Skeletal muscle tissue (tissue), 4 donors: ENCODE results near the gene IL26. TPM values are rescaled to one million over a fixed set of nuclear protein-coding genes. Genes with fewer than 3 reads are reported as not detected.
"Not testable (repeated sequence)": the region's sequence is repeated elsewhere in the genome, so short reads cannot be mapped to it uniquely, and the experiment has no call there.

Experiments
- H3K27ac ChIP-seq: one replicate; pipeline ENCODE4 v1.7.0; 2013; ENCODE audit warnings: mild to moderate bottlenecking, low read depth, low read length, inconsistent platforms
- H3K27me3 ChIP-seq, 3 donors: one replicate each; pipeline ENCODE4 v1.7.0; 2013; ENCODE audit warnings: low read length in 3 of 3; ENCODE audit not compliant: control insufficient read depth in 3 of 3, insufficient read depth in 3 of 3
- H3K36me3 ChIP-seq, 3 donors: one replicate each; pipeline ENCODE4 v1.7.0; 2013; ENCODE audit warnings: low read length in 3 of 3; ENCODE audit not compliant: control insufficient read depth in 3 of 3, insufficient read depth in 3 of 3
- H3K4me1 ChIP-seq, 3 donors: one replicate each; pipeline ENCODE4 v1.7.0; 2013; ENCODE audit warnings: low read length in 3 of 3, mild to moderate bottlenecking in 3 of 3; ENCODE audit not compliant: control insufficient read depth in 3 of 3, insufficient read depth in 3 of 3
- H3K4me3 ChIP-seq, 3 donors: one replicate each; pipeline ENCODE4 v1.7.0; 2013; ENCODE audit warnings: low read length in 3 of 3
- H3K9ac ChIP-seq, 3 donors: one replicate each; pipeline ENCODE4 v1.7.0; 2013; ENCODE audit warnings: low read length in 3 of 3, mild to moderate bottlenecking in 3 of 3, moderate library complexity in 2 of 3, low read depth in 1 of 3
- H3K9me3 ChIP-seq, 3 donors: one replicate each; pipeline ENCODE4 v1.7.0; 2013; ENCODE audit warnings: low read length in 3 of 3; ENCODE audit not compliant: control insufficient read depth in 3 of 3
- total RNA-seq: library from RNA; depleted of rRNA; stranded (reverse); fragments of >200 nt; gene quantifications from one replicate; pipeline ENCODE4 v1.2.3, GENCODE V29; 2014
- donor health status: Osteomylitis.

Gene IL26
- total RNA-seq, 1 donor from 2014 or later: not detected

- H3K9ac ChIP-seq: no peak overlapping the region
- peaks cover 0 to 3% (median 3%) of the 10 kb centered on the region in 3 donors for H3K4me1 ChIP-seq
- no peaks in the 10 kb centered on the region for H3K36me3 ChIP-seq
- no peaks in the 10 kb centered on the region for H3K9me3 ChIP-seq
- H3K27me3 ChIP-seq: no peaks in the 10 kb centered on the region
- no peak overlapping the region for H3K27ac ChIP-seq
- no peak overlapping the region for H3K4me3 ChIP-seq
These were observed 46.7 kb downstream of the IL26 start for GRCh38 chr12:68178774-68179439.

GRCh38 chr12:68178184-68178583 is 47.4 kb downstream of the IL26 start:
- no peak overlapping the region for H3K4me3 ChIP-seq
- H3K27ac ChIP-seq: no peak overlapping the region
- H3K36me3 ChIP-seq: no peaks in the 10 kb centered on the region
- H3K27me3 ChIP-seq: no peaks in the 10 kb centered on the region
- no peak overlapping the region for H3K9ac ChIP-seq
- peaks cover 0 to 3% (median 3%) of the 10 kb centered on the region in 3 donors for H3K4me1 ChIP-seq
- no peaks in the 10 kb centered on the region for H3K9me3 ChIP-seq

DNA sequence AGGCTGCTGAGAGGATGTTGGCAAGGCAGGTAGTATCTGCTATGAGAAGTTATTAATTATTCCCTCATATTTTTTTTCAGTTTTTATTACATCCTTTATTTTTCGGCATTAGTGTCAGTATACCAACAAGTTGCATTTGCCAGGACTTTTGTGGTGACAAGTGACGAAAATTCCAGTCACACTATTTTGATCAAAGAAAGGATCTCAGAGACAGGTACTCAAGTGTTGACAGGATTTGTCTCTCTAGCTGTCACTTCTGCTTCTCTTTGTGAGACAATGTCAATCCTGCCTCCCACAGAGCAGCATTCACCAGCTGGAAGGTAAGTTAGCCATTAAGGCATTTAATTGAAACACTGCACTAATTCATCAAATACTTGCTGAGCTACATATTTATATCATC is 48.0 kb downstream of the IL26 start:
- H3K9me3 ChIP-seq: no peaks in the 10 kb centered on the region
- H3K9ac ChIP-seq: no peak overlapping the region
- H3K4me1 ChIP-seq: peaks cover 0 to 3% (median 3%) of the 10 kb centered on the region in 3 donors
- no peak overlapping the region for H3K4me3 ChIP-seq
- no peaks in the 10 kb centered on the region for H3K27me3 ChIP-seq
- no peaks in the 10 kb centered on the region for H3K36me3 ChIP-seq
- no peak overlapping the region for H3K27ac ChIP-seq

DNA sequence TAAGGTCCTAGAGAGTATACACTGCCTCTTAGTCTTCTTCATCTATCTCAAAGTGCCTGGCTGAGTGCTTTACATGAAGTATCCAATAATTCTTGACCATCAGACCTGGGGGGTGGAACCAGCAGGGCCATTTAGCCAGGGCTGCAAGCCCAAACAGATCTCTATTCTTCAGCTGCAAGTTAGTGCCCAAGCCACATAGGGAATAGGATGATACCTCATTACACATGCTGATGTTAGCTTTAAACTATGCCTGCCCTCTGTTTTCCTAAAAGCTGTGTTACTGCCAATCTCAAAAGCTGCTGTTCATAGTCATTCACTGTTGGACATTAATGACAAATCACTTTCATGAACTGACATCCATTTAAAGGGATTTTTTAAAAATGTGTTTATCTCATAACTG is 49.4 kb downstream of the IL26 start:
- Histone ChIP-seq H3K27ac (no peak overlapping the region), H3K4me1 (peaks cover 0 to 3% (median 2%) of the 10 kb centered on the region in 3 donors), H3K27me3 (no peaks in the 10 kb centered on the region), H3K36me3 (no peaks in the 10 kb centered on the region), H3K4me3 (no peak overlapping the region), H3K9me3 (no peaks in the 10 kb centered on the region), H3K9ac (no peak overlapping the region)

DNA sequence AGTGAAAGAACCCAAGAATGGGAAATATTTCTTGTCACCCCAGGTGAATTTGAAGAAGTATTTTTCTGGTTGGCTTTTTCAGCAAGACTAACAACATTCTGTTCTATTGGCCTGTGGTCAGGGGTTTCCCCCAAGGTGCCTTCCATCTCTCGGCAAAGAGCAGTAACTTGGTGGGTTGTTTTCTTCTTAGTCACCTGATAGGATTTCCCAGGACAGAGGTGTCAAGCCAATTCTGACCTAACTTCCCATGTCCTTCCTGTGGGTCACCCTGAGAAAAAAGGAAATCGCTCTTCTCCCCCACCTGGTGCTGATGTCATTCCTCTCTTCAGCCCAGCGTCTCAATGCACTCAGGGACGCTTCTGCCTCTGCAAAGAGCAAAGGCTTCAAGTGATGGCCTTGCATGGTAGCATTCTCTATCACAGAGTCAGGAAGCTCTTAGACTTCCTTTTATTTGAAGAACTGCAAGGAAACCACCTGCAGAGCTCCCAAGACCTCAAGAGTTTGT is 50.0 kb downstream of the IL26 start:
- H3K27me3 ChIP-seq: no peaks in the 10 kb centered on the region
- H3K4me1 ChIP-seq: peaks cover 0 to 3% (median 0%) of the 10 kb centered on the region in 3 donors
- H3K36me3 ChIP-seq: no peaks in the 10 kb centered on the region
- H3K4me3 ChIP-seq: no peak overlapping the region
- no peaks in the 10 kb centered on the region for H3K9me3 ChIP-seq
- no peak overlapping the region for H3K27ac ChIP-seq
- no peak overlapping the region for H3K9ac ChIP-seq

DNA sequence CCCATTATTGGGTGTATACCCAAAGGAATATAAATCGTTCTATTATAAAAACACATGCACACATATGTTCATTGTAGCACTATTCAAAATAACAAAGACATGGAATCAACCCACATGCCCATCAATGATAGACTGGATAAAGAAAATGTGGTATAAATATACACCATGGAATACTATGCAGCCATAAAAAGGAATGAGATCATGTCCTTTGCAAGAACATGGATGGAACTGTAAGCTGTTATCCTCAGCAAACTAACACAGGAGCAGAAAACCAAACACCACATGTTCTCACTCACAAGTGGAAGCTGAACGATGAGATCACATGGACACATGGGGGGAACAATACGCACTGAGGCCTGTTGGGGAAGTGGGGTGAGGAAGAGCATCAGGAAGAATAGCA is 50.8 kb downstream of the IL26 start:
- not testable (repeated sequence) for H3K36me3 ChIP-seq

DNA sequence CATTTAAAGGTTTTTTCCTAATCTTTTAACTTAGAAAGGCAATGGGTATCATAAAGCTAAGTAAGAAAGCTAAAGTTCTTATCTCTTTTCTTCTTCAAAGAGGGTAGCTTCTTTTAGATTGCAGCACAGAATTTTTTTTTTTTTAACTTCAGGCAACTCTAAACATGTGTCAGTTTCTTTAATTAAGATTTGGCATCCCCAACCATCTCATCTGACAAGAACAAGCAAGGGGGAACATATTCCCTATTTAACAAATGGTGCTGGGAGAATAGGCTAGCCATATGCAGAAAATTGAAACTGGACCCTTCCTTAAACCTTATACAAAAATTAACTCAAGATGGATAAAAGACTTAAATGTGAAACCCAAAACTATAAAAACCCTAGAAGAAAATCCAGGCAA is 51.8 kb downstream of the IL26 start:
- Histone ChIP-seq H3K9me3 (no peaks in the 10 kb centered on the region), H3K4me3 (no peak overlapping the region), H3K4me1 (peaks cover 0 to 3% (median 0%) of the 10 kb centered on the region in 3 donors)

More for the DNA sequence above, 50.8 kb downstream of the IL26 start:
- not testable (repeated sequence) for H3K4me1 ChIP-seq, H3K27me3 ChIP-seq, H3K27ac ChIP-seq, H3K9me3 ChIP-seq, H3K4me3 ChIP-seq, H3K9ac ChIP-seq

GRCh38 chr12:68170726-68171125 is 54.9 kb downstream of the IL26 start:
- Histone ChIP-seq H3K4me1 (peaks cover 0 to 6% (median 4%) of the 10 kb centered on the region in 3 donors), H3K27ac (no peak overlapping the region)

More for the DNA sequence above, 51.8 kb downstream of the IL26 start:
- Histone ChIP-seq H3K27ac (no peak overlapping the region), H3K36me3 (no peaks in the 10 kb centered on the region), H3K9ac (no peak overlapping the region), H3K27me3 (no peaks in the 10 kb centered on the region)

GRCh38 chr12:68169213-68169889 is 56.3 kb downstream of the IL26 start:
- Histone ChIP-seq H3K4me3 (no peak overlapping the region), H3K4me1 (peaks cover 0 to 4% (median 3%) of the 10 kb centered on the region in 3 donors), H3K27ac (no peak overlapping the region), H3K9ac (no peak overlapping the region), H3K36me3 (no peaks in the 10 kb centered on the region), H3K9me3 (no peaks in the 10 kb centered on the region), H3K27me3 (no peaks in the 10 kb centered on the region)

More at GRCh38 chr12:68170726-68171125, 54.9 kb downstream of the IL26 start:
- Histone ChIP-seq H3K27me3 (no peaks in the 10 kb centered on the region), H3K9me3 (no peaks in the 10 kb centered on the region), H3K36me3 (no peaks in the 10 kb centered on the region), H3K4me3 (no peak overlapping the region), H3K9ac (no peak overlapping the region)

DNA sequence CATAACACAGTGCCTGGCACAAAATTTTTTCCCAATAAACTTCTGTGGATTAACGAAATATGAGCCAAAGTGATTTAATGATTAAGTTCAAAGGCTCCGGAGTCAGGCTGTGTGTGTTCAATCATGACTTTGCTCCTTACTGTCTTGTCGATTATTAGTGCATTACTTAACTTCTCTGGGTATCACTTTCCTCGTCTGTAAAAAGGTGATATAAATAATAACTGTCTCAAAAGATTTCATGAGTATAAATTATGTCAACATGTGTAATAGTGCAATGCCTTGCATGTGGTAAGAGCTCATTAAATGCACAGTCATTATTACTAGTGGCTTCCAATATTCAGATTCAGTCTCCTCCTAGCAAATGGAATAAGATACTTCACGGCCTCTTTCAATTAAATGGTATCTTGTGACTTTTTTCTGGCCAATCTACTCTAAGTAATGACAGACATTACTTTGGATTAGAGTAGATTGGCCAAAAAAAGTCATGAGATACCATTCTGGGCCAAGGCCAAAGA is 59.2 kb downstream of the IL26 start:
- H3K9me3 ChIP-seq: no peaks in the 10 kb centered on the region
- H3K27me3 ChIP-seq: no peaks in the 10 kb centered on the region
- no peak overlapping the region for H3K4me3 ChIP-seq
- H3K9ac ChIP-seq: peak overlapping the region in 1 of 3 donors; percentile 52
- H3K27ac ChIP-seq: peak overlapping the region; percentile 60
- H3K36me3 ChIP-seq: no peaks in the 10 kb centered on the region
- H3K4me1 ChIP-seq: peaks cover 0 to 4% (median 3%) of the 10 kb centered on the region in 3 donors
